Neural progenitor cell (in vitro differentiated cells): ENCODE data around the gene ISM1. TPM values are rescaled to one million over a fixed set of nuclear protein-coding genes. Genes with fewer than 3 reads are reported as not detected.

ENCODE experiments used
- DNase-seq: peaks from one replicate; pipeline ENCODE4 v3.0.0-alpha.2; 2016; ENCODE audit warnings: low spot score
- H2AFZ ChIP-seq: fragments of 200-600 bp; sonication (generic); replicated peaks from 2 replicates; pipeline ENCODE4 v1.6.1; 2016; ENCODE audit warnings: antibody characterized with exemption
- H3F3A ChIP-seq: fragments of 200-600 bp; sonication (generic); 2 replicates; pipeline ENCODE4 v1.6.1; 2016; ENCODE audit warnings: antibody characterized with exemption, low read depth
- H3K27ac ChIP-seq: fragments of 200-600 bp; sonication (generic); 2 replicates; pipeline ENCODE4 v1.5.1; 2016; ENCODE audit warnings: mild to moderate bottlenecking
- H3K27me3 ChIP-seq: fragments of 200-600 bp; sonication (generic); 2 replicates; pipeline ENCODE4 v1.6.1; 2016; ENCODE audit warnings: mild to moderate bottlenecking, moderate library complexity
- H3K36me3 ChIP-seq: fragments of 200-600 bp; sonication (generic); 2 replicates; pipeline ENCODE4 v1.5.1; 2016
- H3K4me1 ChIP-seq: fragments of 200-600 bp; sonication (generic); 2 replicates; pipeline ENCODE4 v1.6.1; 2016; ENCODE audit warnings: mixed run types
- H3K4me2 ChIP-seq: fragments of 200-600 bp; sonication (generic); 2 replicates; pipeline ENCODE4 v1.6.1; 2016
- H3K4me3 ChIP-seq: fragments of 200-600 bp; sonication (generic); 2 replicates; pipeline ENCODE4 v1.5.1; 2016
- H3K79me2 ChIP-seq: fragments of 200-600 bp; sonication (generic); 2 replicates; pipeline ENCODE4 v1.6.1; 2016; ENCODE audit warnings: low read depth
- H3K9ac ChIP-seq: fragments of 200-600 bp; sonication (generic); 2 replicates; pipeline ENCODE4 v1.6.1; 2016
- H3K9me3 ChIP-seq: fragments of 200-600 bp; sonication (generic); 2 replicates; pipeline ENCODE4 v1.5.1; 2016; ENCODE audit warnings: low read depth
- H4K20me1 ChIP-seq: fragments of 200-600 bp; sonication (generic); 2 replicates; pipeline ENCODE4 v1.6.1; 2016; ENCODE audit warnings: low read depth
- H3K27ac Mint-ChIP-seq: 3 replicates; pipeline ENCODE4 v1.8.0; 2021; ENCODE audit warnings: mixed read lengths
- H3K27me3 Mint-ChIP-seq: 2 replicates; pipeline ENCODE4 v1.8.0; 2022; ENCODE audit warnings: low read depth, mild to moderate bottlenecking, inconsistent platforms, moderate library complexity, mixed read lengths; ENCODE audit not compliant: insufficient read depth
- H3K36me3 Mint-ChIP-seq: 3 replicates; pipeline ENCODE4 v1.8.0; 2021; ENCODE audit warnings: mixed read lengths
- H3K4me1 Mint-ChIP-seq: 3 replicates; pipeline ENCODE4 v1.8.0; 2021; ENCODE audit warnings: mixed read lengths
- H3K4me3 Mint-ChIP-seq: 3 replicates; pipeline ENCODE4 v1.8.0; 2021; ENCODE audit warnings: mild to moderate bottlenecking, moderate library complexity, mixed read lengths
- H3K9me3 Mint-ChIP-seq: 3 replicates; pipeline ENCODE4 v1.8.0; 2020; ENCODE audit warnings: mixed read lengths
- CTCF ChIP-seq: fragments of 200-600 bp; sonication (generic); IDR thresholded peaks from 2 replicates; pipeline ENCODE4 v1.5.1; 2017; ENCODE audit warnings: antibody characterized with exemption, mild to moderate bottlenecking
- EZH2 ChIP-seq: fragments of 200-600 bp; sonication (generic); IDR thresholded peaks from 2 replicates; pipeline ENCODE4 v1.6.1; 2017; ENCODE audit warnings: antibody characterized with exemption, mild to moderate bottlenecking, moderate library complexity
- EZH2phosphoT487 ChIP-seq: fragments of 200-600 bp; sonication (generic); IDR thresholded peaks from 2 replicates; pipeline ENCODE4 v1.6.1; 2017; ENCODE audit warnings: antibody characterized with exemption
- total RNA-seq: library from RNA; depleted of rRNA; stranded (reverse); fragments of >200 nt; gene quantifications from 2 replicates; pipeline ENCODE4 v1.2.3, GENCODE V29; 2015; ENCODE audit warnings: low replicate concordance

The ISM1 gene
- total RNA-seq, 1 donor from 2014 or later: not detected

- H3K4me3 ChIP-seq: no peak overlapping the region
- H3K9me3 ChIP-seq: no peaks in the 10 kb centered on the region
- H3K4me1 ChIP-seq: no peaks in the 10 kb centered on the region
- no peak overlapping the region for H2AFZ ChIP-seq
- Mint-ChIP-seq H3K9me3 (no peaks in the 10 kb centered on the region), H3K27ac (no peak overlapping the region), H3K27me3 (no peaks in the 10 kb centered on the region), H3K4me3 (no peak overlapping the region), H3K4me1 (no peaks in the 10 kb centered on the region), H3K36me3 (no peaks in the 10 kb centered on the region)
- no peaks in the 10 kb centered on the region for H3F3A ChIP-seq
- no peak overlapping the region for H3K27ac ChIP-seq
- H3K36me3 ChIP-seq: no peaks in the 10 kb centered on the region
- no peaks in the 10 kb centered on the region for H3K27me3 ChIP-seq
- DNase-seq: no peak
- no peaks in the 10 kb centered on the region for H3K79me2 ChIP-seq
- TF ChIP-seq EZH2 (no peak), CTCF (no peak), EZH2phosphoT487 (no peak)
- H3K4me2 ChIP-seq: no peak overlapping the region
- H3K9ac ChIP-seq: no peak overlapping the region
- no peaks in the 10 kb centered on the region for H4K20me1 ChIP-seq
Observed at GRCh38 chr20:13333793-13334192, 112.7 kb downstream of the ISM1 start.

GRCh38 chr20:13336308-13337089 is 115.4 kb downstream of the ISM1 start:
- no peaks in the 10 kb centered on the region for H3K4me1 Mint-ChIP-seq
- TF ChIP-seq EZH2 (no peak), EZH2phosphoT487 (no peak), CTCF (no peak)
- no peaks in the 10 kb centered on the region for H3K9me3 ChIP-seq
- H4K20me1 ChIP-seq: no peaks in the 10 kb centered on the region
- H3K27ac ChIP-seq: no peak overlapping the region
- H3K27me3 ChIP-seq: no peaks in the 10 kb centered on the region
- H3K4me3 Mint-ChIP-seq: no peak overlapping the region
- no peaks in the 10 kb centered on the region for H3F3A ChIP-seq
- no peak overlapping the region for H3K9ac ChIP-seq
- H3K4me3 ChIP-seq: no peak overlapping the region
- H3K4me2 ChIP-seq: no peak overlapping the region
- no peak for DNase-seq
- no peaks in the 10 kb centered on the region for H3K36me3 Mint-ChIP-seq
- H3K79me2 ChIP-seq: no peaks in the 10 kb centered on the region
- H3K36me3 ChIP-seq: no peaks in the 10 kb centered on the region
- H3K27ac Mint-ChIP-seq: no peak overlapping the region
- H3K27me3 Mint-ChIP-seq: no peaks in the 10 kb centered on the region
- no peaks in the 10 kb centered on the region for H3K4me1 ChIP-seq
- H2AFZ ChIP-seq: no peak overlapping the region
- H3K9me3 Mint-ChIP-seq: no peaks in the 10 kb centered on the region

- no peaks in the 10 kb centered on the region for H3K4me1 Mint-ChIP-seq
- H3K27me3 Mint-ChIP-seq: no peaks in the 10 kb centered on the region
- no peaks in the 10 kb centered on the region for H3K9me3 Mint-ChIP-seq
- Histone ChIP-seq H3K27ac (no peak overlapping the region), H3K79me2 (no peaks in the 10 kb centered on the region), H3K4me3 (no peak overlapping the region), H3K9ac (no peak overlapping the region), H3K4me1 (no peaks in the 10 kb centered on the region), H2AFZ (no peak overlapping the region), H3K27me3 (no peaks in the 10 kb centered on the region), H3K9me3 (no peaks in the 10 kb centered on the region), H3F3A (no peaks in the 10 kb centered on the region), H4K20me1 (no peaks in the 10 kb centered on the region), H3K4me2 (no peak overlapping the region), H3K36me3 (no peaks in the 10 kb centered on the region)
- no peak overlapping the region for H3K27ac Mint-ChIP-seq
- no peak overlapping the region for H3K4me3 Mint-ChIP-seq
- H3K36me3 Mint-ChIP-seq: no peaks in the 10 kb centered on the region
- TF ChIP-seq CTCF: no peak
- TF ChIP-seq EZH2phosphoT487: no peak
- no peak for TF ChIP-seq EZH2
- no peak for DNase-seq
Observed at GRCh38 chr20:13337090-13337784, 116.2 kb downstream of the ISM1 start.
